DOHH2 (cell line): ENCODE measurements around the gene KRT15.

ENCODE experiments used
- H3F3A ChIP-seq: fragments of 200-600 bp; sonication (generic), shearing (Covaris generic); 2 replicates; pipeline ENCODE4 v1.6.0; 2016; ENCODE audit warnings: antibody characterized with exemption, mild to moderate bottlenecking; ENCODE audit not compliant: control insufficient read depth, insufficient read depth
- H3K27ac ChIP-seq: fragments of 200-600 bp; sonication (generic); 2 replicates; pipeline ENCODE4 v1.5.1; 2014; ENCODE audit warnings: low read depth, mild to moderate bottlenecking, low read length, moderate library complexity
- H3K27me3 ChIP-seq: fragments of 200-600 bp; sonication (generic); 2 replicates; pipeline ENCODE4 v1.6.1; 2014; ENCODE audit warnings: mild to moderate bottlenecking, low read length, mixed read lengths; ENCODE audit not compliant: control insufficient read depth
- H3K36me3 ChIP-seq: fragments of 200-600 bp; sonication (generic); 2 replicates; pipeline ENCODE4 v1.6.1; 2014; ENCODE audit warnings: mild to moderate bottlenecking, low read length, moderate library complexity, mixed read lengths; ENCODE audit not compliant: control insufficient read depth
- H3K4me1 ChIP-seq: fragments of 200-600 bp; sonication (generic); 2 replicates; pipeline ENCODE4 v1.6.1; 2014; ENCODE audit warnings: mild to moderate bottlenecking, low read length, mixed read lengths; ENCODE audit not compliant: control insufficient read depth
- H3K4me2 ChIP-seq: fragments of 200-600 bp; sonication (generic); 2 replicates; pipeline ENCODE4 v1.6.0; 2014; ENCODE audit warnings: mild to moderate bottlenecking, low read length, moderate library complexity
- H3K4me3 ChIP-seq: fragments of 200-600 bp; sonication (generic); 2 replicates; pipeline ENCODE4 v1.5.1; 2014; ENCODE audit warnings: mild to moderate bottlenecking, low read length, mixed read lengths
- H3K79me2 ChIP-seq: fragments of 200-600 bp; sonication (generic); 2 replicates; pipeline ENCODE4 v1.6.1; 2014; ENCODE audit warnings: mild to moderate bottlenecking, low read length, mixed read lengths; ENCODE audit not compliant: control insufficient read depth
- H3K9me2 ChIP-seq: fragments of 200-600 bp; sonication (generic); replicated peaks from 2 replicates; pipeline ENCODE4 v1.6.1; 2014; ENCODE audit warnings: mild to moderate bottlenecking, low read length, mixed read lengths; ENCODE audit not compliant: control insufficient read depth
- H3K9me3 ChIP-seq: fragments of 200-600 bp; sonication (generic); 2 replicates; pipeline ENCODE4 v1.6.1; 2014; ENCODE audit warnings: antibody characterized with exemption, low read length, mixed read lengths; ENCODE audit not compliant: control insufficient read depth, insufficient read depth
- H4K20me1 ChIP-seq: fragments of 200-600 bp; sonication (generic); 2 replicates; pipeline ENCODE4 v1.6.0; 2014; ENCODE audit warnings: low read depth, mild to moderate bottlenecking, antibody characterized with exemption, low read length, moderate library complexity; ENCODE audit not compliant: control insufficient read depth, insufficient read depth
- CTCF ChIP-seq: fragments of 200-600 bp; sonication (generic); IDR thresholded peaks from one replicate; pipeline ENCODE4 v1.5.1; 2014; ENCODE audit warnings: antibody characterized with exemption, mild to moderate bottlenecking, low read depth, low read length; ENCODE audit not compliant: poor library complexity, severe bottlenecking
- EZH2phosphoT487 ChIP-seq: fragments of 200-600 bp; sonication (generic); IDR thresholded peaks from 2 replicates; pipeline ENCODE4 v1.6.1; 2017; ENCODE audit warnings: borderline replicate concordance, mild to moderate bottlenecking, antibody characterized with exemption, low read length, moderate library complexity, mixed read lengths

The KRT15 gene

GRCh38 chr17:41505007-41505808 is 13.5 kb downstream of the KRT15 start, which contains the start of gene KRT13:
Gene KRT13, minus strand, starts transcription at chr17:41505612. Its CDS starts 62 bp downstream, at chr17:41505550.
- no peak within 1 kb of the TSS for H3K27ac ChIP-seq
- H3K9me2 ChIP-seq = no peaks in the 10 kb centered on the region
- no peak for TF ChIP-seq EZH2phosphoT487
- no peak for TF ChIP-seq CTCF
- no peaks in the 10 kb centered on the region for H3K79me2 ChIP-seq
- no peaks in the 10 kb centered on the region for H3F3A ChIP-seq
- H3K4me2 ChIP-seq = no peak within 1 kb of the TSS
- H3K9me3 ChIP-seq = no peaks in the 10 kb centered on the region
- no peaks in the 10 kb centered on the region for H3K4me1 ChIP-seq
- H3K4me3 ChIP-seq = no peak within 1 kb of the TSS
- no peaks in the 10 kb centered on the region for H3K27me3 ChIP-seq
- H3K36me3 ChIP-seq = no peaks in the 10 kb centered on the region
- no peaks in the 10 kb centered on the region for H4K20me1 ChIP-seq

- Histone ChIP-seq H3K4me2 (no peak overlapping the region), H3K9me3 (no peaks in the 10 kb centered on the region), H3K9me2 (no peaks in the 10 kb centered on the region), H4K20me1 (no peaks in the 10 kb centered on the region), H3K27me3 (no peaks in the 10 kb centered on the region), H3K79me2 (no peaks in the 10 kb centered on the region), H3K36me3 (no peaks in the 10 kb centered on the region), H3K4me1 (no peaks in the 10 kb centered on the region), H3F3A (no peaks in the 10 kb centered on the region), H3K27ac (no peak overlapping the region), H3K4me3 (no peak overlapping the region)
- no peak for TF ChIP-seq CTCF
- TF ChIP-seq EZH2phosphoT487 = no peak
Measured at GRCh38 chr17:41504246-41504977, 14.3 kb downstream of the KRT15 start.

- Histone ChIP-seq H3K79me2 (no peaks in the 10 kb centered on the region), H3K9me2 (no peaks in the 10 kb centered on the region), H3K4me2 (no peak overlapping the region), H3K9me3 (no peaks in the 10 kb centered on the region), H3K27ac (no peak overlapping the region), H3K4me1 (peaks cover 3% of the 10 kb centered on the region; the same call in 1 of the 2 replicates), H4K20me1 (no peaks in the 10 kb centered on the region), H3F3A (no peaks in the 10 kb centered on the region), H3K27me3 (no peaks in the 10 kb centered on the region), H3K4me3 (no peak overlapping the region), H3K36me3 (no peaks in the 10 kb centered on the region)
- no peak for TF ChIP-seq EZH2phosphoT487
- no peak for TF ChIP-seq CTCF
Measured at GRCh38 chr17:41503202-41503601, 15.5 kb downstream of the KRT15 start.
